ENCODE data around the gene HOXC4.

The HOXC4 gene

GRCh38 chr12:54016051-54016450 is 37.6 kb upstream of the HOXC4 start:
- DNase-seq (ENCODE audit: low spot score): no peak

DNA sequence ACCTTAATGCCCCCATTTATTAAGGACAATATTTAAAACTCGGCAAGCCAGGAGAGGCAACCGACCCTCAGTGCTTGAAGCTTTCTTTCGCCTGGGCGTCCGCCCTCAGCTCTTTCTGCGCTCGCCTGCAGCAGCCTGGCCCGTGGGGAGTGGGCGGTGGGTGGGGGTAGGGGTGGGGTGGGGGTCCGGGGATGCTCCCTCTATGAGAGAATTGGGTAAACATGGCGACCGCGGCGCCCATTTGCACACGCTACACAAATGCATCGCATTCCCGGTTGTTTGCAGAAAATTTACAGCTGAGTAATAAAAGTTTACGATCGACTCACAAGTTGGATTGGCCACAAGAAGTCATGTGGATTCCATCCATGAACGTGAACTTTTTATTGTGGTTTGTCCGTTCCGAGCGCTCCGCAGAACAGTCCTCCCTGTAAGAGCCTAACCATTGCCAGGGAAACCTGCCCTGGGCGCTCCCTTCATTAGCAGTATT is 37.1 kb upstream of the HOXC4 start:
- no peak for DNase-seq (ENCODE audit: low spot score)

GRCh38 chr12:54017027-54017788 is 36.4 kb upstream of the HOXC4 start:
- DNase-seq (ENCODE audit: low spot score): no peak

GRCh38 chr12:54017878-54018467 is 35.7 kb upstream of the HOXC4 start:
- DNase-seq (ENCODE audit: low spot score): no peak

- DNase-seq (ENCODE audit: low spot score): no peak
Observed at GRCh38 chr12:54018468-54018984, 35.1 kb upstream of the HOXC4 start.

DNA sequence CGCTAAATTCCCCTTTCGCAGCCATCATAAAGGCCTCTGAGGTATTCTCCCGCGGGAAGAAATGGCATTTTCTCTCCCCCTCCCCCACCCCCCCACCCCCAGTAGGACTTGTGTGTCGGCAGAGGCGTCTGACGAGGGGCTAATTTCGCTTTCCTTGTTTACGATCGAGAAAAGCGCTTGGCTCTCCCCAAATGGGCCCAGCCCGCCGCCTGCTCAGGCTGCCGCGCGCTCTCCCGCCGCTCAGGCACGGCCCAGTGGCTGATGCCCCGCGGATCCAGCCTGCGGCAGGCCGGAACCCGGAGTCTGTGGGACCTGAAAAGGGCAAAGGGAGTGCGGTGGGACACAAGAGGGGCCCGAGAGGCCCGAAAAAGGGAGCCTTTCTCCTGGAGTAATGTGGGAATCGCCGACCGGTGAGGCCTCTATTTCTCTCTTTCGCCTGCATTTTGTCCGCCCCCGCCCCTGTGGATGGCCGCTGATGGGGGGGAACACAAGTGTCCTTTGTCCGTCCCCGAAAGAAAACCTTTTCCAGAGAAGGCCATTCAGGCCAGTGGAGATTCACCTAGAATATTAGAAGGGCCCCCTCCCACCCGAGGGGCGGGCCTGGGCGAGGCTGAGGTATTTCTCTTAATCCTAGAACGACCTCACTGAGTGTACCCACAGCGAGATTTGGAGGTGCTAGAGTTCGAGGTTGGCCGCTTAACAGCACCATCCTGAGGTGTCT is 34.4 kb upstream of the HOXC4 start:
- DNase-seq (ENCODE audit: low spot score): no peak

DNA sequence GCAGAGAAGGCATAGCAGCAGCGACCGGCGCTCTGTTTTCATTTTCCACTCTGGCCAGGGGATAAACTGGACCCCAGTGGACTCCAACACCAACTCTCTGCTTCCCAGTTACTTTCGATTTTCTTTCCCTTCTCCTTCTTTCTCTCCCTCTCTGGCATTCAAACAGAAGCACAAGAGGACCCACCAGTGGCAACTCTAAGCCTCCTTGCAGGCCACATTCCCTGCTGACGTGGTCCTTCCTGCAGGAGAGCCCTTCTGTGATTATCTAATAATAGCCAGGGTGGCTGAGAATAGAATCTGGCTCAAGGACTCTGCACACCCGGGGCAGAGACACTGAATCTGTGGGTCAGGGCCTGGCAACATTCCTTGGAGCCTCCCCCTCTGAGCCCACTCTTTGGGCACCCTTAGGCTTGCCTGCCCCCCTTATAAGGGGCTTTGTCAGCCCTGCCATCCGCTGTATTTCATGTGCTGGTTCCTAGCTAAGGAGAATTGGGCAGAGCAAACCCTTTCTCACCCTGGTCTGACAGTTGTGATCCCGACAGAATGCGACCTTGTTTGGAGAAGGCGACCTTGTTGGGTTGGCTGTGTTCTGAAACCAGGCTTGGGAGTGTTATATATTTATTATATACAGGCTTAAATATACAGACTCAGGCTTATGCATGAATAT is 33.6 kb upstream of the HOXC4 start:
- no peak for DNase-seq (ENCODE audit: low spot score)

- DNase-seq (ENCODE audit: low spot score): no peak
Observed at GRCh38 chr12:54020591-54021405, 32.8 kb upstream of the HOXC4 start.

- no peak for DNase-seq (ENCODE audit: low spot score)
Observed at GRCh38 chr12:54021432-54022013, 32.1 kb upstream of the HOXC4 start.

DNA sequence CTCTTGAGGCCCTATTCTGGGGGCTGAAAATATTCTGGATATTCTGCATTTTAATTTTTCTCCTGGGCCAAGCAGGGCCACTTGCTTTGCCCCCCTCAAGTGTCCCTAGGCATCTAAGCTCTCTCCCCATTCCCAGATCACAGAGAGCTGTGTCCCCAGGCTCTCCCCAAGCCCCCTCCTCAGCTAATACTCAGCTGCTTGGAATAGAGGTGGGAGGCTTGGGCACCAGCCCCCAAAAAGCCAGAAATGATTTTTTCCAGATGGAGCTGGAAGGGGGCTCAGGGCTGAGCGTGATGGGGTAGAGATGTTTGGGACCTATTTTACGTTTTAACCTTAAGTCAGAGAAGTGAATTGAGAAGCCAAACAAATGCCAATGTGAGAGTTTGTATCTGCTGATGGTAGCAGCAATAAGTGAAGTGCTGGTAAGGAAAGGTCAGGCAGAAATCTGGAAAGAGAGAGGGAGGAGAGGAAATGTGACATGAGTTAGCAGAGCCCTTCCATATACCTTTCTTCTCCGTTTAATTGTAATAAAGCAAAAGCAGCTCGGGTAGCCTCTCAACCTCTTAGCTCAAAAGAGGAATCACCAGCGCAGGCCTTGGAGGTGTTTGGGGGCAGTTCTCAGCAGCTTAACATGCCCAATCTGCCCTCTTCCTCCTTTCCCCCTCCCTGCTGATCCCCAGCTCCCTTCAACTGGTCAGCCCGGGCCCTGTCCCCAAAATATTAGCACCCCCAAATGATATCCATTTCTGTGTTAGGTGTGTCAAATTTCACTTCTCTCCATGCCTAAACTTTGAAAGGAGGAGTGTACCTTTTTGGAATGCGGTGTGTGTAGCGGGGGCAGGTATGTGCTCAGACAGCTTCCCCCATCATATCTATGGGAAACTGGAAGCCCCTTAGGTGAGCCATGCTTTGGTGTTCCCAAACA is 30.4 kb upstream of the HOXC4 start:
- DNase-seq (ENCODE audit: low spot score): no peak

- DNase-seq (ENCODE audit: low spot score): no peak
Observed at GRCh38 chr12:54024127-54024526, 29.5 kb upstream of the HOXC4 start.

GRCh38 chr12:54024581-54025305 is 28.9 kb upstream of the HOXC4 start:
- DNase-seq (ENCODE audit: low spot score): no peak

DNA sequence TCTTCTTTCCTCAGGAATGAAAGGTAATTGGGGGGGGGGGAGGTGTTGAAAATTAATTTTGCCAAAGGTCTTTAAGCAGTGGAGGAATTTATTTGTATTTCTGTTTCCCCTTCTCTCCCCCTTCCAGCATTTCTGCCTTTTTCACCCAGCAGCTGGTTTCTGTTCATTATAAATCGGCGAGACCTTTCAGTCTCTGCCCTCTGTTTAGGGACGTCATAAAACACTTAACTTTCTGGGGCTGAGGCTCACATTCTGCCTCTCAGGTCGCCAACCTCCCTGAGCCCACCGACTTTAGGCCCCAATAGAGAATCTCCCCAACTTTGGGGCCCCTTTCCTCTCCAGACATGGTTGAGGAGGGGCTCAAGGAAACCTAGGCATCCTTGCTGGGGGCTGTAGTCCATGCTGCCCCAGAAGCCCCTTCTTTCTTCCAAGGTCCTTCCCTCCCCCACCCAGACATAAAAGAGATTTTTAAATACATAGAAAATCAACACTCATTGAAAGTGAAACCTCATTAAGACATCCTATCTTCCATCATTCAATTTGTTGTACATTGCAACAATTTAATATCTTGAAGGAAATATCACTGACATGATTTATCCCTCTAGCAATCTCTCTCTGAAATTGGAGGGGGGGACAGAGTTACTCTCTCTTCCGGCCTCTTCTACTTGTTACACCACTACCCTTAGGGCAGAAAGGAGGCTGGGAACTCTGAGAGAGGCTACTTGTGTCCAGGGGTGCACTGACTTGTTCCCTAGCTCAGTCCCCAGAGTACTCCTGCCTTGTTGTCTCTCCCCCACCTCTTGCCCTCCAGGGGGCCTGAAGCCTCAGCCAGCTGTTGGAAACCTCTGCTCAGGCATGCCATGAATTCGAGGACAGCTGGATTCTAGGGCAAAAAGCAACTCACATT is 27.9 kb upstream of the HOXC4 start:
- DNase-seq (ENCODE audit: low spot score): no peak

GRCh38 chr12:54026640-54027441 is 26.8 kb upstream of the HOXC4 start:
- no peak for DNase-seq (ENCODE audit: low spot score)

- no peak for DNase-seq (ENCODE audit: low spot score)
Observed at GRCh38 chr12:54027442-54027786, 26.2 kb upstream of the HOXC4 start.

DNA sequence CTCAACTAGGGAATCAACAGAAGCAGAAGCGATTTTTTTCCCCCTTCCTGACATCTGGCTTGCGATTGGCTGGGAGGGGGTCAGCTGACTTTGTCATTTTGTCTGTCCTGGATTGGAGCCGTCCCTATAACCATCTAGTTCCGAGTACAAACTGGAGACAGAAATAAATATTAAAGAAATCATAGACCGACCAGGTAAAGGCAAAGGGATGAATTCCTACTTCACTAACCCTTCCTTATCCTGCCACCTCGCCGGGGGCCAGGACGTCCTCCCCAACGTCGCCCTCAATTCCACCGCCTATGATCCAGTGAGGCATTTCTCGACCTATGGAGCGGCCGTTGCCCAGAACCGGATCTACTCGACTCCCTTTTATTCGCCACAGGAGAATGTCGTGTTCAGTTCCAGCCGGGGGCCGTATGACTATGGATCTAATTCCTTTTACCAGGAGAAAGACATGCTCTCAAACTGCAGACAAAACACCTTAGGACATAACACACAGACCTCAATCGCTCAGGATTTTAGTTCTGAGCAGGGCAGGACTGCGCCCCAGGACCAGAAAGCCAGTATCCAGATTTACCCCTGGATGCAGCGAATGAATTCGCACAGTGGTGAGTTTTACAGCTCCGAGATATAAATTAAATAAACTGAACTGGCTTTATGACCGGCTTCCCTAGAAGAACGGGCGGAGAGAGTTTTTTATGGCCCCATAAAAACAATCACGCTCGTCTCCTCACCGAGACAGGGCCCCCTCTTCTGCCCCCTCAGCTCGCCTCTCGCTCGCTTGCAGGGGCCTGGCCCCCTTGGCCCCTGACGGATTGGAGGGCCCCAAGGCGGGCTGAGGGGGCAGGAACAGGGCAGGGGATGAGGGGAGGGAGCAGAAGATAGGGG is 25.1 kb upstream of the HOXC4 start, which contains the start of gene HOXC6:
HOXC6 (plus strand) TSS at position 127 of the 888 bp plus-strand sequence; CDS start at position 209, 82 bp downstream.
- DNase-seq (ENCODE audit: low spot score): no peak
